ENCODE measurements around the gene VWDE.

GRCh38 chr7:12369756-12370155, 33.9 kb downstream of the VWDE start:
- TF ChIP-seq POLR2A (IDR thresholded peaks at IDR 0.05; ENCODE audit: borderline replicate concordance, extremely low read depth, insufficient read depth, insufficient read length) (no peak), CTCF (IDR thresholded peaks at IDR 0.05 in 2 of 3, conservative IDR thresholded peaks at IDR 0.05 in 1 of 3; ENCODE audit: borderline replicate concordance in 1 of 3, insufficient read depth in 1 of 3, low read depth in 2 of 3, low read length in 2 of 3) (no peak), YY1 (IDR thresholded peaks at IDR 0.05; ENCODE audit: extremely low read depth, insufficient replicate concordance, low read depth, low read length) (no peak), EZH2 (IDR thresholded peaks at IDR 0.05) (no peak), MAX (IDR thresholded peaks at IDR 0.05) (no peak), RAD21 (IDR thresholded peaks at IDR 0.05; ENCODE audit: low read depth) (no peak), ZNF274 (IDR thresholded peaks at IDR 0.05; ENCODE audit: low read depth, low read length) (no peak), ATF3 (IDR thresholded peaks at IDR 0.05) (no peak), REST (IDR thresholded peaks at IDR 0.05; ENCODE audit: low read depth) (no peak), CBX3 (IDR thresholded peaks at IDR 0.05; ENCODE audit: low read depth) (no peak), SP1 (IDR thresholded peaks at IDR 0.05; ENCODE audit: low read depth) (no peak), FOSL1 (IDR thresholded peaks at IDR 0.05; ENCODE audit: low read depth) (no peak), TCF7L2 (IDR thresholded peaks at IDR 0.05; ENCODE audit: borderline replicate concordance, extremely low read depth, insufficient read depth, insufficient read length) (no peak)
